Subcutaneous adipose tissue (tissue), 4 donors: ENCODE results near the gene INSYN2A. TPM values are rescaled to one million over a fixed set of nuclear protein-coding genes. Genes with fewer than 3 reads are reported as not detected.

ENCODE experiments used
- total RNA-seq, 4 donors: library from RNA; depleted of rRNA; stranded (reverse); fragments of >200 nt; gene quantifications; one replicate each; pipeline ENCODE4 v1.1.0, GENCODE V29; 2016
- TF ChIP-seq, protein P1 (sequence below): fragments of 450-650 bp; IDR thresholded peaks from one replicate; pipeline ENCODE4 v1.5.1; 2016; ENCODE audit warnings: low read depth, mild to moderate bottlenecking, control low read depth, antibody characterized with exemption, moderate library complexity

The INSYN2A gene
- total RNA-seq, 4 donors from 2014 or later: not detected

DNA sequence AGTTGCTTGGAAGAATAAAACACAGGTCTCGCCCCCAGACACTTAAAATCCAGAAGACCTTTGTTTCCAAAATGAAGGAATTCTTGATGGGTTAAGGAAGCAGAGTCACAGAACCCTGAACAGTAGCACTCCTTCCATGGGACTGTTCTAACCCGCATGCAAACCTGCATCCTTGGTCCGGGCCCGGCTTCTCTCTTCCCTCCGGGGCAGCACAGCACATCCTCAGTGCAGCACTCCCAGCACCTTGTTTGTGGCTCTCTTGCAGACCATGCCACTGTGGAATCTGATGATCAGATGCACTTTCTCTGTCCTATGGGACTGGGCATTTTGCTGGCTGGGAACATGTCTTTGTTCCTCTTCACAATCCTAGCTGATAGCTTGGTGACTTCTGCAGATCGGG lies 33.5 kb downstream of the INSYN2A start:
- TF ChIP-seq, protein P1, sequence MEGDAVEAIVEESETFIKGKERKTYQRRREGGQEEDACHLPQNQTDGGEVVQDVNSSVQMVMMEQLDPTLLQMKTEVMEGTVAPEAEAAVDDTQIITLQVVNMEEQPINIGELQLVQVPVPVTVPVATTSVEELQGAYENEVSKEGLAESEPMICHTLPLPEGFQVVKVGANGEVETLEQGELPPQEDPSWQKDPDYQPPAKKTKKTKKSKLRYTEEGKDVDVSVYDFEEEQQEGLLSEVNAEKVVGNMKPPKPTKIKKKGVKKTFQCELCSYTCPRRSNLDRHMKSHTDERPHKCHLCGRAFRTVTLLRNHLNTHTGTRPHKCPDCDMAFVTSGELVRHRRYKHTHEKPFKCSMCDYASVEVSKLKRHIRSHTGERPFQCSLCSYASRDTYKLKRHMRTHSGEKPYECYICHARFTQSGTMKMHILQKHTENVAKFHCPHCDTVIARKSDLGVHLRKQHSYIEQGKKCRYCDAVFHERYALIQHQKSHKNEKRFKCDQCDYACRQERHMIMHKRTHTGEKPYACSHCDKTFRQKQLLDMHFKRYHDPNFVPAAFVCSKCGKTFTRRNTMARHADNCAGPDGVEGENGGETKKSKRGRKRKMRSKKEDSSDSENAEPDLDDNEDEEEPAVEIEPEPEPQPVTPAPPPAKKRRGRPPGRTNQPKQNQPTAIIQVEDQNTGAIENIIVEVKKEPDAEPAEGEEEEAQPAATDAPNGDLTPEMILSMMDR: no peak

DNA sequence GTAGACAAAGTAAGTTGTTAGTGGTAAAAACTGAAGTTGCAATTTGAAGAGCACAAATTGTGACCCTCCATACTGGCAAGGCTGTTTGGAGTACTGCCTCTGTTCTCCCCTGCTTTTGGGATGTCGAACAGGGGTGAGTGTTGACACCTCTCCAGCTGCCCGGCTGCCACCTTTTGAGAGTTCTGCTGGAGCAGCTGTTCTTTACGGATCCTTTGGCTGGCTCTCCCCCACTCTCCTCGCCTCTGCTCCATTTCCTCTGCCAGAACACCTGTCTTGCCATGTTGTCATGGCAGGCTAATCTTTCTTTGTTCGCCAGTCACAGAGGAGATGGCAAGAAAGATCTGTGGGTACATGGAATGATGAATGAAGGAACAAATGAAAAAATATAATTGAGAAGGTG lies 34.9 kb downstream of the INSYN2A start:
- TF ChIP-seq, protein P1: no peak

DNA sequence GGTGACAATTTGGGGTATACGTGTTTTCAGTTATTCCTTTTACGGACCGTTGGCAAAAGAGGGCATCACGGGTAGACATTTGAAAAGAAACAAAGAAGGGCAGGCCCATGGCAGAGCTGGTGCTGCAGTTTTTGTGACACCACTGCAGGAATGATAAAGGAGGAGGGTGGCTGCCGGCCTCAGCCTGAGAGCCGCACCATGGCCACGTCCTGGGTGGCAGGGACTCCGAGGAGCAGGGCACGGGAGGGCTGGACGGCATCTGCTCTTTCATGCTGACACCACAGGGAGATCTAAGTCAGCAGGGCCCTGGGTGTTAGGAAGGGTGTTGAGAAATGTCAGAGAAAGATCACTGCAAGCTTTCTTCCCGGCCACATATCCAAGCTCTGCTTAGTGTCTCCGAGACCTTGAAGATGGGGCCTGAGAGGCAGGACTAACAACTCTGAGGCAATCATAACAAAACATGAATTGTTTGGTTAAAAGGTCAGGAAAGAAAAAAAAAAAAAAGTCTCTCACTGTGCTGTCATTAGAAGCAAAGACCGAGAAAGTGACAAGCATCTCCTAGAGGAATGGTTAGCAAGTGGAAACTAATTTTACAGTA lies 36.6 kb downstream of the INSYN2A start:
- TF ChIP-seq, protein P1: no peak

DNA sequence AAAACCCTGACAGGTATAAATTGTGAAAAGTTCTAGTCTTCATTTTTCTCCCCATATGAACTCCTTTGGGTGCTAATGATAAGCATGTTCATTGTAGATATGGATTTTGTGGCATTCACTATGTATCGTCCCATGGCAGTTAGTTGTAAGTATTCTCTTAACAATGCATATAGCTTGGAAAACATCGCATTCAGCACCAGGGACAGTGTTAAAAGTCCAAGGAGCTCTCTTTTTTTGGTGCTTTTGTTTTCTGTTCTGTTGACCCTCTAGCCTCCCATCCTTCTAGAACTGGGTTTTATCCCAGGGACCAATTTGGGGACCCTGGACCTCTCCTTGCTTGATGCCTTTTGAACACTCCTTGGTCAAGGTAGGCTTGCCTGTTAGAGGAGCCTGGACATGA lies 37.7 kb downstream of the INSYN2A start:
- TF ChIP-seq, protein P1: no peak

DNA sequence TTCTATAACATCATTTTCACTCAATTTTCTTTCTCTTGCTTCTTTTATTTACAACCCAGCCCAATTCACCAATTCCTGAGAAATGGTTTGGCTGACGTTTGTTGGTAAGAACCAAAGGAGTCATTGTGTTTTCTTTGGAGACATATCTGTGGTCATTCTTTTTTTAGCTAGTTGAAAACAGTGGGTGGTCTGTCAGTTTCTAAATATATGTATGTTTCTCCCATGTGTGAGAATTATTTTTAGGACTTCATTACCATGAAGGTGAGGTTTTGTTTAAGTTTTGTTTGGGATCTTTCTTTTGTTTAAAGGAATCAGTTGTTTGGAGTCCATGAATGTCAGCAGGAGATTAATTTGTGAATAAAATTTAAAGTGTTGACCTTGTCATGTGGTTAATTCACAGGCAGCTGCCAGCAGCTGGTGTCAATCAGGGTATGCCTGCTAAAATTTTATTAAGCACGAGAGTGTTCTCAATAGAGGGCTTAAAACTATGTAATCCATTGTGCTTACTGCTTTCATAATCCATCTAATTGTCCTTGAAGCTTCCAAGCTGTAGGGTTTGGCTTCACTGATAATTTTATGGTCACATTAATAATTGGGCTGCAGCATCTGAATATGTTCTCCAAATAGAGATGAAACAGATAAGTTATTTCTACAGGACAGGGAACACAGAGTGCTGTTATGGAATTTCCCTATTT lies 38.7 kb downstream of the INSYN2A start:
- TF ChIP-seq, protein P1: no peak

DNA sequence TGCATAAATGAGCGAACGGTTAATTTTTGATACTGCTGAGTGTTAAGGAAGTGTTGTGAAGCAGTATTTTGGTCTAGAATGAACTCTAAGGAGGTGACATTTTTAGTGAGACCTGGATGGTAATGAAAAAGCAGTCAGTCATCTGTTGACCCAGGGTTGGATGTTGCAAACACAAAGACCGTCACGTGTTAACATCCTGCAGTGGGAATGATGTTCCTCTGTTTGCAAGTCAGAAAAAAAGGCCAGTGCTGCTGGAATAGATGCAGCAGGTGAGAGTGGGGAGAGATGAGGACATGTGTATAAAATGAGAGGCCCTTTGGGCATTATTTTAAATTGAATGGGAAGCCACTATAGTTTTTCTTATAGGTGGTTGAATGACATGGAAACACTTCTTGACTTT lies 39.3 kb downstream of the INSYN2A start:
- TF ChIP-seq, protein P1: no peak

DNA sequence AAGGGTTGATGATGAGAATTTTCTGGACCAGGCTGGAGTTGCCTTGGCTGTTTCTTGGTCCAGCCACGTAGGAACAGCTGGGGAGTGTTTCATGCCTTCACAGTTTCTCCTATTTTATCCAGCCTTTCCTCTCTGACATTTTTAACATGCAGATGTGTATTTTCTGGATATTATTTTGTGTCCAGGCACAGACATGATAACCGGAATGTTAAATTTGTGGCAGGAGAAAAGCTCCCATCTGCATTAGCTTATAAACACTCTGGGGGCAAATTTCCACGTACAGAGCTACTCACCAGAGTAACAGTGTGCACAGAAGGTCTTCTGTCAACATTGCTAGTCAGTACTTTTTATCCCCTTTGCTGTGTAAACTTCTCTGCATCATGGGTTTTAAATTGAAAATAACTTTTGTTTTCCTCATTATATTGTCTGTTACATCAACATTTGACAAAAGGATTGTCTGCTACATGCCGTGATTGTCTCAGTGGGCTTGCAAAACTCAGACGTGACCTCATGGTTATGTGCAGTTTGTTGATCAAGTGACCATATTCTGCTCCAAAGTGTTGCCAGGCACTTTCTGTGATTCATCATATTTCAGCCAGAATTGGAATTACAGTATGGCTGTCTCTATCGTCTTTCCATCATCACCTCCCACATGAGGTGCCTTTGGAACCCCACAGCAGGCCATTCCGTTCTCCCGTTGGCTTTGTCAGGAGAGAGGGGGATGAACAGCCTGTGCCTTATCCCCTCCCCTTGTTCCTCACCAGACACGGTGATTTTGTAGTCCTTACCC lies 41.4 kb downstream of the INSYN2A start:
- TF ChIP-seq, protein P1: no peak
